A549 (cell line): Measurements from ENCODE around the gene GTPBP8. TPM values are rescaled to one million over a fixed set of nuclear protein-coding genes. Genes with fewer than 3 reads are reported as not detected.

Experiments used
- ATAC-seq, 2 experiments: fragments of 200-7000 bp in 1 of 2; fragments of >200 bp in 1 of 2; cut with Nextera tagmentation in 1 of 2; cut with Tn5 transposase in 1 of 2; 3 replicates each; pipeline versions ENCODE4 v1.8.0 to v1.9.1; 2018 to 2020; ENCODE audit warnings: mild to moderate bottlenecking in 1 of 2, moderate library complexity in 1 of 2
- CTCF ChIA-PET: fragments of 300-600 bp; sonication (Branson Sonifier 250); formaldehyde crosslinking; extraction: SDS; loops from one replicate; lab custom pipeline; 2021; ENCODE audit warnings: antibody characterized with exemption, inconsistent platforms; lab: Yijun Ruan, JAX
- POLR2A ChIA-PET: fragments of 350-600 bp; formaldehyde crosslinking; extraction: SDS; loops from one replicate; lab custom pipeline; 2021; ENCODE audit warnings: antibody characterized with exemption, inconsistent platforms; lab: Yijun Ruan, JAX
- DNase-seq, 2 experiments: peaks; one replicate each; pipeline versions ENCODE4 v3.0.0 to v3.0.0-alpha.2; 2011 to 2016; ENCODE audit warnings: low read depth in 1 of 2, low spot score in 1 of 2
- FAIRE-seq: peaks from 2 replicates; lab custom pipeline; 2011; peaks lifted over from hg19 to GRCh38; lab: Jason Lieb, UNC
- H3K27ac ChIP-seq, 2 experiments: fragments of >200 bp; sonication (Bioruptor Twin); formaldehyde crosslinking; 3 replicates each; pipeline ENCODE4 v1.5.1; 2016 to 2017
- H3K4me1 ChIP-seq: fragments of >200 bp; sonication (Bioruptor Twin); formaldehyde crosslinking; 3 replicates; pipeline ENCODE4 v1.6.1; 2016
- H3K4me2 ChIP-seq: fragments of >200 bp; sonication (Bioruptor Twin); formaldehyde crosslinking; 3 replicates; pipeline ENCODE4 v1.6.1; 2016
- H3K4me3 ChIP-seq: fragments of >200 bp; sonication (Bioruptor Twin); formaldehyde crosslinking; 3 replicates; pipeline ENCODE4 v1.5.1; 2016
- H3K9me3 ChIP-seq: fragments of >200 bp; sonication (Bioruptor Twin); formaldehyde crosslinking; 3 replicates; pipeline ENCODE4 v1.6.1; 2016
- CBX2 ChIP-seq: fragments of 200-600 bp; sonication (generic); IDR thresholded peaks from 2 replicates; pipeline ENCODE4 v1.6.1; 2016; ENCODE audit warnings: low read depth, mild to moderate bottlenecking, borderline replicate concordance
- CHD4 ChIP-seq: fragments of 200-600 bp; sonication (generic); IDR thresholded peaks from 2 replicates; pipeline ENCODE4 v1.6.1; 2016; ENCODE audit warnings: antibody characterized with exemption, mild to moderate bottlenecking, borderline replicate concordance
- CTCF ChIP-seq: fragments of >200 bp; sonication (Bioruptor Twin); formaldehyde crosslinking; IDR thresholded peaks from 3 replicates; pipeline ENCODE4 v1.5.1; 2016
- ESRRA ChIP-seq: fragments of 150-350 bp; IDR thresholded peaks from 2 replicates; pipeline ENCODE4 v1.6.1; 2014; ENCODE audit warnings: mild to moderate bottlenecking, low read length, borderline replicate concordance
- GATA3 ChIP-seq: IDR thresholded peaks from 2 replicates; pipeline ENCODE4 v1.6.1; 2012; ENCODE audit warnings: borderline replicate concordance
- HEYL ChIP-seq: fragments of 250-450 bp; sonication (Bioruptor Pico); IDR thresholded peaks from 2 replicates; pipeline ENCODE4 v1.8.0; 2021; ENCODE audit warnings: mild to moderate bottlenecking, moderate library complexity
- HMGXB4 ChIP-seq: fragments of 250-450 bp; sonication (Bioruptor Pico); IDR thresholded peaks from 2 replicates; pipeline ENCODE4 v1.5.0; 2021; ENCODE audit warnings: mild to moderate bottlenecking, moderate library complexity, borderline replicate concordance
- HOXB13 ChIP-seq: fragments of 250-450 bp; sonication (Bioruptor Pico); IDR thresholded peaks from 2 replicates; pipeline ENCODE4 v1.5.0; 2020; ENCODE audit warnings: low read depth, mild to moderate bottlenecking, moderate library complexity
- HOXB5 ChIP-seq: fragments of 250-450 bp; sonication (Bioruptor Pico); IDR thresholded peaks from 2 replicates; pipeline ENCODE4 v1.5.0; 2020; ENCODE audit warnings: mild to moderate bottlenecking, moderate library complexity
- JUN ChIP-seq, 2 experiments: fragments of >200 bp; sonication (Bioruptor Twin); formaldehyde crosslinking; IDR thresholded peaks; 2 replicates in 1 of 2; 3 replicates in 1 of 2; pipeline ENCODE4 v1.6.1; 2016 to 2017
- JUNB ChIP-seq: fragments of >200 bp; sonication (Bioruptor Twin); formaldehyde crosslinking; IDR thresholded peaks from 2 replicates; pipeline ENCODE4 v1.6.1; 2016
- KDM5A ChIP-seq: fragments of 200-600 bp; sonication (generic); IDR thresholded peaks from 2 replicates; pipeline ENCODE4 v1.6.1; 2016; ENCODE audit warnings: antibody characterized with exemption, mild to moderate bottlenecking
- NFE2L2 ChIP-seq: fragments of 150-350 bp; conservative IDR thresholded peaks from 2 replicates; pipeline ENCODE4 v1.6.1; 2014; ENCODE audit warnings: low read length
- NPAS2 ChIP-seq: fragments of 250-450 bp; sonication (Bioruptor Pico); IDR thresholded peaks from 2 replicates; pipeline ENCODE4 v1.8.0; 2022; ENCODE audit warnings: mild to moderate bottlenecking, moderate library complexity, borderline replicate concordance
- PHF8 ChIP-seq: fragments of 200-600 bp; sonication (generic); IDR thresholded peaks from 2 replicates; pipeline ENCODE4 v1.6.1; 2016; ENCODE audit warnings: low read depth, mild to moderate bottlenecking, antibody characterized with exemption, moderate library complexity, borderline replicate concordance
- POLR2A ChIP-seq: IDR thresholded peaks from 2 replicates; pipeline ENCODE4 v1.6.1; 2012; ENCODE audit warnings: mild to moderate bottlenecking, low read length
- POLR2AphosphoS2 ChIP-seq: conservative IDR thresholded peaks from 2 replicates; pipeline ENCODE4 v1.6.1; 2012; ENCODE audit warnings: low read length, improper control_type of control experiment, inconsistent platforms
- RFX5 ChIP-seq: fragments of 450-650 bp; IDR thresholded peaks from 2 replicates; pipeline ENCODE4 v1.7.1; 2014; ENCODE audit warnings: antibody characterized with exemption, mild to moderate bottlenecking, moderate library complexity
- RNF2 ChIP-seq: fragments of 200-600 bp; sonication (generic); IDR thresholded peaks from 2 replicates; pipeline ENCODE4 v1.6.1; 2016; ENCODE audit warnings: low read depth, mild to moderate bottlenecking, antibody characterized with exemption, moderate library complexity, borderline replicate concordance
- SREBF2 ChIP-seq: fragments of 450-650 bp; IDR thresholded peaks from 2 replicates; pipeline ENCODE4 v1.6.1; 2014; ENCODE audit warnings: mild to moderate bottlenecking, moderate library complexity
- TFCP2L1 ChIP-seq: fragments of 250-450 bp; sonication (Bioruptor Pico); IDR thresholded peaks from 2 replicates; pipeline ENCODE4 v1.5.0; 2021; ENCODE audit warnings: mild to moderate bottlenecking
- TP53 ChIP-seq: fragments of 250-450 bp; sonication (Bioruptor Pico); IDR thresholded peaks from 2 replicates; pipeline ENCODE4 v1.5.0; 2021; ENCODE audit warnings: mild to moderate bottlenecking, moderate library complexity
- ZC3H11A ChIP-seq: fragments of 450-650 bp; IDR thresholded peaks from 2 replicates; pipeline ENCODE4 v1.6.1; 2014; ENCODE audit warnings: antibody characterized with exemption, mild to moderate bottlenecking
- WGBS: methylation state at CpG from one replicate; pipeline ENCODE4 v1.1.6; 2017; ENCODE audit errors: missing lambda C conversion rate; 5-methylcytosine and 5-hydroxymethylcytosine counted together
- polyA plus RNA-seq, 4 experiments: library from polyadenylated mRNA; depleted of rRNA in 3 of 4; stranded (reverse); fragments of >200 nt; fragmentation: RNase III in 1 of 4; extraction: RNeasy Plus Mini Kit Qiagen cat#74134 plus additional on column Dnase treatment in 1 of 4; gene quantifications; 2 replicates in 3 of 4; 3 replicates in 1 of 4; pipeline ENCODE4 v1.2.3, GENCODE V29; 2011 to 2017
- TF ChIP-seq, protein P1 (sequence below): fragments of >200 bp; sonication (Bioruptor Twin); formaldehyde crosslinking; IDR thresholded peaks from 2 replicates; pipeline ENCODE4 v1.6.1; 2016
- TF ChIP-seq, protein P2 (sequence below): IDR thresholded peaks from 2 replicates; pipeline ENCODE4 v1.6.1; 2012

GTPBP8 gene
- polyA plus RNA-seq, 2 of the 4 experiments (the other 2 are of a cell fraction) = 18.3 to 26.6 TPM

DNA sequence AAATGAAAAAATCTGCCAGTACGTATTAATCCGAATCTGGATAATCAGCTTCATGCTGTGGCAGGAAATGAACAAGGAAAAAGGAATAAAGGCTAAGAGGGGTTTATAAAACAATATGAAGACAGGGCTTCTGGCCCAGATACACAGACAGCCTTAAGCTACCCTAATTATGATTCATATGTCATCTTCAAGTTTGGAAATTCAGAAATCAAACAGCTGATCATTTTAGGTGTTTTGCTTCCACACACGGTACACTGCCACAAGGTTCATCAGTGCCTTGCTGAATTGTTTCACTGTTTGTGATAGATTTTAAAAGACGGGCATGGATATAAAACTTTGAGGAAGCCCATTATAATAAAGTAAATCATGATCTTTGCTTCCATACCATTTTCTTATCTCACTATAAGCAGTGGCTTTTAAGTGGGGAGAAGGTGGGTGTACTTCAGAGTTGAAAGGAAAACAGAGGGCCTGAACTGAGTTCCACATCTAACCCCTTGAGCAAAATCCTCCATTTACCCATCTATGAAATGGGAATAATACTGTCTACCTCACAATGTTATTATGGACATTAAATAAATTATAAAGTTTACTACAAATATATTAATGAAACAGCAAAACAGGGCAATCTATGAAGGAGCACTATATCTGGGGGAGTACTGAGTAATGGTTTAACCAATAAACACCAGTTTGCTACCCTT, 15.7 kb downstream of the GTPBP8 start:
- ChIA-PET CTCF (interaction anchor here (0.9 to 1.4 kb wide), 2 partner anchors 282 to 364 kb away, joined by 3 to 6 read pairs; no protein-coding TSS in a partner anchor), POLR2A (interaction anchor here (1.5 kb wide), 1 partner anchor 13 kb away, joined by 3 read pairs; a partner anchor contains a TSS)
- no peaks in the 10 kb centered on the region for H3K4me1 ChIP-seq
- no peak for TF ChIP-seq HOXB5 (CRISPR knock-in tag)
- no peak for TF ChIP-seq JUN (IDR thresholded peaks at IDR 0.05)
- no peak for TF ChIP-seq JUNB
- TF ChIP-seq, protein P1, sequence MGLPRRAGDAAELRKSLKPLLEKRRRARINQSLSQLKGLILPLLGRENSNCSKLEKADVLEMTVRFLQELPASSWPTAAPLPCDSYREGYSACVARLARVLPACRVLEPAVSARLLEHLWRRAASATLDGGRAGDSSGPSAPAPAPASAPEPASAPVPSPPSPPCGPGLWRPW = no peak
- no peak for TF ChIP-seq CBX2
- no peak for TF ChIP-seq HOXB13 (CRISPR knock-in tag)
- no peak for TF ChIP-seq KDM5A
- TF ChIP-seq PHF8 = no peak
- TF ChIP-seq RFX5 = no peak
- TF ChIP-seq GATA3 = no peak
- no peak for TF ChIP-seq TFCP2L1 (CRISPR knock-in tag)
- no peak for TF ChIP-seq SREBF2
- no peak for TF ChIP-seq POLR2A
- TF ChIP-seq CTCF = no peak
- no peak for TF ChIP-seq RNF2
- TF ChIP-seq POLR2AphosphoS2 = no peak
- TF ChIP-seq CHD4 = no peak
- no peak for TF ChIP-seq HMGXB4 (CRISPR knock-in tag)
- no peak for TF ChIP-seq NFE2L2
- TF ChIP-seq, all 56 proteins: peak for 0
- DNase-seq (no peak), ATAC-seq (no peak), FAIRE-seq (peak; percentile 65)
- 93% methylated on average over 4 of the region's 4 CpGs for WGBS
- Histone ChIP-seq H3K27ac (no peak overlapping the region), H3K9me3 (no peaks in the 10 kb centered on the region), H3K4me3 (no peak overlapping the region), H3K4me2 (no peak overlapping the region)

GRCh38 chr3:113008117-113008516, 17.3 kb downstream of the GTPBP8 start:
- 78% methylated on average over 3 of the region's 3 CpGs for WGBS
- Histone ChIP-seq H3K4me1 (no peaks in the 10 kb centered on the region), H3K27ac (no peak overlapping the region), H3K4me3 (no peak overlapping the region), H3K9me3 (no peaks in the 10 kb centered on the region), H3K4me2 (no peak overlapping the region)
- ATAC-seq (no peak), DNase-seq (no peak), FAIRE-seq (no peak)
- CTCF ChIA-PET = interaction anchor here (0.6 to 1.4 kb wide), 5 partner anchors 13 to 910 kb away, joined by 3 to 6 read pairs (median 3); no protein-coding TSS in a partner anchor
- POLR2A ChIA-PET = interaction anchor here (1.1 kb wide), 1 partner anchor 446 kb away, joined by 3 read pairs; the partner anchor contains the start of genes ATG3 and SLC35A5
- TF ChIP-seq GATA3 (no peak), TFCP2L1 (CRISPR knock-in tag) (no peak), PHF8 (no peak), ESRRA (no peak), RFX5 (no peak), KDM5A (no peak), HOXB5 (CRISPR knock-in tag) (no peak), ZC3H11A (no peak), SREBF2 (no peak), TP53 (CRISPR knock-in tag) (no peak), JUN (IDR thresholded peaks at IDR 0.05) (no peak), CTCF (no peak), HEYL (CRISPR knock-in tag) (no peak), NPAS2 (CRISPR knock-in tag) (no peak)
- TF ChIP-seq, protein P1 = no peak
- TF ChIP-seq, protein P2, sequence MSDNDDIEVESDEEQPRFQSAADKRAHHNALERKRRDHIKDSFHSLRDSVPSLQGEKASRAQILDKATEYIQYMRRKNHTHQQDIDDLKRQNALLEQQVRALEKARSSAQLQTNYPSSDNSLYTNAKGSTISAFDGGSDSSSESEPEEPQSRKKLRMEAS = no peak
